SK-N-MC (cell line): ENCODE measurements around the gene ESF1.

Experiments used
- EZH2 ChIP-seq: fragments of 200-600 bp; sonication (generic); IDR thresholded peaks from one replicate; pipeline ENCODE4 v1.6.1; 2017; ENCODE audit warnings: antibody characterized with exemption
- POLR2AphosphoS5 ChIP-seq: IDR thresholded peaks from 2 replicates; pipeline ENCODE4 v1.6.1; 2012; ENCODE audit warnings: mild to moderate bottlenecking, low read depth, low read length, borderline replicate concordance

- TF ChIP-seq EZH2 (no peak), POLR2AphosphoS5 (no peak)
These were observed 39.7 kb upstream of the ESF1 start for GRCh38 chr20:13824459-13824858.
